B cell (primary cell): ENCODE measurements around the gene PCBP3. TPM values are rescaled to one million over a fixed set of nuclear protein-coding genes. Genes with fewer than 3 reads are reported as not detected.

Experiments used
- ATAC-seq: fragments of 200-7000 bp; cut with Tn5 transposase; one replicate; pipeline ENCODE4 v1.10.0; 2021; ENCODE audit warnings: low read depth, mild to moderate bottlenecking, moderate number of reproducible peaks, moderate library complexity
- CTCF ChIA-PET: fragments of 350-600 bp; sonication (Branson Sonifier 250); formaldehyde crosslinking; loops from one replicate; lab custom pipeline; 2021; ENCODE audit warnings: antibody characterized with exemption, inconsistent platforms; lab: Charles Lee
- POLR2A ChIA-PET: fragments of 350-600 bp; sonication (Branson Sonifier 250); formaldehyde crosslinking; loops from one replicate; lab custom pipeline; 2021; ENCODE audit warnings: antibody characterized with exemption; lab: Charles Lee
- DNase-seq: peaks from one replicate; pipeline ENCODE4 v3.0.0; 2013
- H2AFZ ChIP-seq: 2 replicates; pipeline ENCODE4 v1.6.1; 2012; ENCODE audit warnings: mild to moderate bottlenecking, low read depth, low read length; ENCODE audit not compliant: insufficient read depth, poor library complexity, severe bottlenecking
- H3K27ac ChIP-seq, 2 donors: 1 replicate in 1 of 2; 2 replicates in 1 of 2; pipeline ENCODE4 v1.5.1; 2012 to 2013; ENCODE audit warnings: low read length in 2 of 2, mild to moderate bottlenecking in 2 of 2, moderate library complexity in 1 of 2
- H3K27me3 ChIP-seq, 4 experiments: fragments of 200-600 bp in 1 of 4; sonication (generic) in 1 of 4; replicated peaks in 1 of 4; 1 replicate in 2 of 4; 2 replicates in 2 of 4; pipeline versions ENCODE4 v1.6.1 to v1.7.0; 2013 to 2016; ENCODE audit warnings: low read length in 3 of 4, mild to moderate bottlenecking in 2 of 4, mixed read lengths in 1 of 4, moderate library complexity in 1 of 4; ENCODE audit not compliant: insufficient read depth in 4 of 4, control insufficient read depth in 3 of 4; ENCODE audit errors: control extremely low read depth in 1 of 4
- H3K36me3 ChIP-seq, 2 experiments: replicated peaks in 1 of 2; 1 replicate in 1 of 2; 2 replicates in 1 of 2; pipeline versions ENCODE4 v1.6.1 to v1.7.1; 2013; ENCODE audit warnings: low read length in 1 of 2; ENCODE audit not compliant: insufficient read depth in 2 of 2, control insufficient read depth in 1 of 2; ENCODE audit errors: control extremely low read depth in 1 of 2, extremely low read depth in 1 of 2
- H3K4me1 ChIP-seq, 2 donors: fragments of 200-600 bp in 1 of 2; sonication (generic) in 1 of 2; 1 replicate in 1 of 2; 2 replicates in 1 of 2; pipeline versions ENCODE4 v1.5.1 to v1.6.1; 2013 to 2017; ENCODE audit warnings: low read length in 2 of 2; ENCODE audit not compliant: control insufficient read depth in 2 of 2, insufficient read depth in 2 of 2
- H3K4me2 ChIP-seq: replicated peaks from 2 replicates; pipeline ENCODE3; 2012; ENCODE audit warnings: mild to moderate bottlenecking, low read depth, low read length; ENCODE audit not compliant: poor library complexity, severe bottlenecking
- H3K4me3 ChIP-seq, 5 experiments: fragments of 200-600 bp in 1 of 5; sonication (generic) in 1 of 5; 1 replicate in 3 of 5; 2 replicates in 2 of 5; pipeline versions ENCODE4 v1.5.1 to v1.7.0; 2011 to 2016; ENCODE audit warnings: low read length in 4 of 5, mild to moderate bottlenecking in 4 of 5, low read depth in 2 of 5, control low read depth in 1 of 5, moderate library complexity in 1 of 5; ENCODE audit not compliant: insufficient read depth in 1 of 5; ENCODE audit errors: control extremely low read depth in 1 of 5, extremely low read depth in 1 of 5
- H3K79me2 ChIP-seq: fragments of 200-600 bp; sonication (generic); one replicate; pipeline ENCODE4 v1.6.0; 2016; ENCODE audit warnings: low read length; ENCODE audit not compliant: control insufficient read depth, insufficient read depth
- H3K9ac ChIP-seq: fragments of 200-600 bp; sonication (generic); 2 replicates; pipeline ENCODE4 v1.6.1; 2017; ENCODE audit warnings: mild to moderate bottlenecking, low read length, moderate library complexity
- H3K9me3 ChIP-seq, 3 donors: one replicate each; pipeline versions ENCODE4 v1.6.1 to v1.7.1; 2013; ENCODE audit warnings: low read length in 2 of 3; ENCODE audit not compliant: control insufficient read depth in 2 of 3, insufficient read depth in 1 of 3; ENCODE audit errors: control extremely low read depth in 1 of 3
- H4K20me1 ChIP-seq: 2 replicates; pipeline ENCODE4 v1.6.0; 2012; ENCODE audit warnings: mild to moderate bottlenecking, low read length; ENCODE audit not compliant: insufficient read depth, control insufficient read depth, poor library complexity, severe bottlenecking
- H3K27ac Mint-ChIP-seq: one replicate; pipeline ENCODE4 v1.8.0; 2021; ENCODE audit warnings: mixed read lengths
- H3K27me3 Mint-ChIP-seq: one replicate; pipeline ENCODE4 v1.8.0; 2021; ENCODE audit warnings: mixed read lengths
- H3K4me1 Mint-ChIP-seq: one replicate; pipeline ENCODE4 v1.8.0; 2021; ENCODE audit warnings: mixed read lengths
- H3K4me3 Mint-ChIP-seq: one replicate; pipeline ENCODE4 v1.8.0; 2021; ENCODE audit warnings: mixed read lengths
- H3K9me3 Mint-ChIP-seq: one replicate; pipeline ENCODE4 v1.8.0; 2022; ENCODE audit warnings: mixed read lengths; ENCODE audit not compliant: insufficient read depth
- EZH2 ChIP-seq: IDR thresholded peaks from 2 replicates; pipeline ENCODE4 v1.6.1; 2012; ENCODE audit warnings: borderline replicate concordance, low read depth, mild to moderate bottlenecking, moderate library complexity, low read length; ENCODE audit not compliant: insufficient read depth, poor library complexity, severe bottlenecking
- WGBS: methylation state at CpG from one replicate; pipeline ENCODE4 v1.1.5; 2013; ENCODE audit warnings: missing lambda C conversion rate; ENCODE audit not compliant: insufficient coverage; 5-methylcytosine and 5-hydroxymethylcytosine counted together
- intact Hi-C: fragments of 100-400 bp; cut with micrococcal nuclease; formaldehyde crosslinking; loops from one replicate; pipeline ENCODE4 v1.10.0; 2022
- polyA plus RNA-seq: library from polyadenylated mRNA; depleted of rRNA; stranded (reverse); fragments of >200 nt; gene quantifications from 2 replicates; pipeline ENCODE4 v1.2.3, GENCODE V29; 2012
- total RNA-seq, 2 donors: library from RNA; stranded (reverse); fragments of 120-200 nt in 1 of 2; gene quantifications; 1 replicate in 1 of 2; 2 replicates in 1 of 2; pipeline versions ENCODE4 v1.2.3 to v1.2.4, GENCODE V29; 2013 to 2022
- TF ChIP-seq, protein P1 (sequence below): fragments of 200-600 bp; IDR thresholded peaks from one replicate; pipeline ENCODE4 v1.8.0; 2022; ENCODE audit warnings: antibody characterized with exemption, mild to moderate bottlenecking

The PCBP3 gene
- total and polyA plus RNA-seq, 2 donors (not counting 1 experiment from before 2014, with no cell fraction given), result 0.45 to 2.7 TPM

DNA sequence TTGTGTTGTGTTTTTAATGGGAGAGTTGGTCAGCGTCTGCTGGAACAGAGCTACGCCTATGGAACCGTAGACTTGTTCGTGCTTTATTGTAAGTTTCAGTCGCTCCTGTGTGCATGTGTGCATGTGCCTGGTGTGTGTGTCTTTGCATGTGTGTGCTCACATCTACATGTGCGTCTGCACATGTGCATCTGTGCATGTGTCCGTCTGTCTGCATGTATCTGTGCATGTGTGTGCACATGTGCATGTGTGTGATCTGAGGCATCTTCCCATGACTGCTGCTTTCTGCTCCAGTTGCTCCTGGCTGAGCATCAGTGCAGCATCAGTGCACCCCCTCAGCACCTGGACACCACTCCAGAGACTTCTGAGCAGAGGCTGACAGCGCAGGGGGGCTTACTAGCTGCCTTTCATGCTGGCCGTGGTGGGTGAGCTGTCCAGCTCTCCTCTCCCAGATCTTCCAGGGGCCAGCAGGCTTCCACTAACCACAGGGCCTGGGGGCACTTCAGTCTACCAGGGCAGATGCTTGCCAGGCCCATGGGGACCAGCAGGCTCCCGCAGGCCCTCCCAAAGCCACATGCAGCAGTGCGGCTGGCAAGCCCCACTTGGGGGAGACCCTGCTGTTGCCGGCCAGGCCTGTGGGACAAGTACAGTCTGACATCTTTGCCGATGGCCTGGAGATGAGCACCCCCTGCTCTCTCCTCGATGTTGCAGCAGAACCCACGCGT, 47.8 kb upstream of the PCBP3 start:
- DNase-seq (no peak), ATAC-seq (no peak)
- TF ChIP-seq, protein P1, sequence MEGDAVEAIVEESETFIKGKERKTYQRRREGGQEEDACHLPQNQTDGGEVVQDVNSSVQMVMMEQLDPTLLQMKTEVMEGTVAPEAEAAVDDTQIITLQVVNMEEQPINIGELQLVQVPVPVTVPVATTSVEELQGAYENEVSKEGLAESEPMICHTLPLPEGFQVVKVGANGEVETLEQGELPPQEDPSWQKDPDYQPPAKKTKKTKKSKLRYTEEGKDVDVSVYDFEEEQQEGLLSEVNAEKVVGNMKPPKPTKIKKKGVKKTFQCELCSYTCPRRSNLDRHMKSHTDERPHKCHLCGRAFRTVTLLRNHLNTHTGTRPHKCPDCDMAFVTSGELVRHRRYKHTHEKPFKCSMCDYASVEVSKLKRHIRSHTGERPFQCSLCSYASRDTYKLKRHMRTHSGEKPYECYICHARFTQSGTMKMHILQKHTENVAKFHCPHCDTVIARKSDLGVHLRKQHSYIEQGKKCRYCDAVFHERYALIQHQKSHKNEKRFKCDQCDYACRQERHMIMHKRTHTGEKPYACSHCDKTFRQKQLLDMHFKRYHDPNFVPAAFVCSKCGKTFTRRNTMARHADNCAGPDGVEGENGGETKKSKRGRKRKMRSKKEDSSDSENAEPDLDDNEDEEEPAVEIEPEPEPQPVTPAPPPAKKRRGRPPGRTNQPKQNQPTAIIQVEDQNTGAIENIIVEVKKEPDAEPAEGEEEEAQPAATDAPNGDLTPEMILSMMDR, result no peak
- TF ChIP-seq EZH2, result no peak
- Histone ChIP-seq H2AFZ (no peak overlapping the region), H3K9ac (no peak overlapping the region), H4K20me1 (no peaks in the 10 kb centered on the region), H3K4me1 (peaks cover 24 to 28% of the 10 kb centered on the region in 2 donors), H3K4me2 (no peak overlapping the region), H3K9me3 (peaks cover 0 to 19% (median 0%) of the 10 kb centered on the region in 3 donors), H3K27ac (no peak overlapping the region), H3K79me2 (no peaks in the 10 kb centered on the region), H3K4me3 (no peak overlapping the region), H3K36me3 (no peaks in the 10 kb centered on the region), H3K27me3 (peaks cover 0 to 6% (median 3%) of the 10 kb centered on the region in 4 experiments)
- H3K27me3 Mint-ChIP-seq, result peaks cover 35% of the 10 kb centered on the region
- ChIA-PET POLR2A (no interaction called here), CTCF (interaction anchor here (0.7 to 4.1 kb wide), 15 partner anchors 19 to 303 kb away, joined by 3 to 33 read pairs (median 4); no protein-coding TSS in a partner anchor)
- H3K9me3 Mint-ChIP-seq, result no peaks in the 10 kb centered on the region
- H3K4me3 Mint-ChIP-seq, result no peak overlapping the region
- intact Hi-C loops, result loop anchor here (1.0 to 5.0 kb wide), 2 partner anchors 39 to 453 kb away; no protein-coding TSS in a partner anchor
- 92% methylated on average over 15 of the region's 16 CpGs for WGBS
- H3K4me1 Mint-ChIP-seq, result peaks cover 17% of the 10 kb centered on the region
- H3K27ac Mint-ChIP-seq, result no peak overlapping the region
